Transverse colon (tissue), 4 donors: ENCODE results near the gene CIPC.

Source experiments
- CTCF ChIP-seq, 5 experiments: fragments of 200-600 bp in 3 of 5; fragments of 450-650 bp in 2 of 5; sonication (generic) in 3 of 5; IDR thresholded peaks; 1 replicate in 2 of 5; 2 replicates in 3 of 5; pipeline ENCODE4 v1.5.1; 2016 to 2017; ENCODE audit warnings: antibody characterized with exemption in 5 of 5, inconsistent platforms in 3 of 5, mild to moderate bottlenecking in 2 of 5, moderate library complexity in 1 of 5
- POLR2AphosphoS5 ChIP-seq, 3 donors: sonication (generic); formaldehyde crosslinking; IDR thresholded peaks; one replicate each; pipeline ENCODE4 v1.6.1; 2016; ENCODE audit warnings: antibody characterized with exemption in 3 of 3

- TF ChIP-seq CTCF (IDR thresholded peaks at IDR 0.05) (no peak), POLR2AphosphoS5 (IDR thresholded peaks at IDR 0.05) (no peak)
Observed at GRCh38 chr14:77122526-77123125, 24.6 kb downstream of the CIPC start.
